Measurements from ENCODE around the gene FBXO21.
A peak's percentile ranks its signal among the peaks of the same experiment; 100 is the strongest.
"Not testable (repeated sequence)": the region's sequence is repeated elsewhere in the genome, so short reads cannot be mapped to it uniquely, and the experiment has no call there.

Gene FBXO21

GRCh38 chr12:117101953-117102799, 88.1 kb downstream of the FBXO21 start:
- DNase-seq = no peak

GRCh38 chr12:117100851-117101673, 89.2 kb downstream of the FBXO21 start:
- DNase-seq = no peak

- no peak for DNase-seq
Measured at GRCh38 chr12:117100251-117100650, 90.0 kb downstream of the FBXO21 start.

GRCh38 chr12:117098361-117099217, 91.7 kb downstream of the FBXO21 start:
- DNase-seq = peak; percentile 17 to 27

GRCh38 chr12:117098024-117098360, 92.3 kb downstream of the FBXO21 start:
- no peak for DNase-seq

- DNase-seq = no peak
Measured at GRCh38 chr12:117097159-117097558, 93.1 kb downstream of the FBXO21 start.

GRCh38 chr12:117096501-117097042, 93.7 kb downstream of the FBXO21 start:
- DNase-seq = no peak

GRCh38 chr12:117095191-117095590, 95.1 kb downstream of the FBXO21 start:
- not testable (repeated sequence) for DNase-seq

GRCh38 chr12:117093918-117094630, 96.2 kb downstream of the FBXO21 start:
- no peak for DNase-seq

- DNase-seq = no peak
Measured at GRCh38 chr12:117093431-117093830, 96.8 kb downstream of the FBXO21 start.

- DNase-seq = no peak
Measured at GRCh38 chr12:117092886-117093285, 97.4 kb downstream of the FBXO21 start.

GRCh38 chr12:117092511-117092780, 97.8 kb downstream of the FBXO21 start:
- no peak for DNase-seq
